Adrenal gland (tissue), 5 donors: ENCODE results near the gene NCCRP1.

ENCODE experiments used
- CTCF ChIP-seq, 6 experiments: fragments of 450-650 bp in 4 of 6; fragments of 200-600 bp in 2 of 6; sonication (generic) in 1 of 6; IDR thresholded peaks; 1 replicate in 5 of 6; 2 replicates in 1 of 6; pipeline versions ENCODE4 v1.5.1 to v1.8.0; 2016 to 2021; ENCODE audit warnings: antibody characterized with exemption in 6 of 6, mild to moderate bottlenecking in 2 of 6, moderate library complexity in 1 of 6
- POLR2A ChIP-seq, 2 donors: fragments of 450-650 bp; IDR thresholded peaks; one replicate each; pipeline ENCODE4 v1.6.1; 2017; ENCODE audit warnings: antibody characterized with exemption in 2 of 2, mild to moderate bottlenecking in 2 of 2, moderate library complexity in 1 of 2
- donor health status: DM: no; HTN: no; CAD: no.

- TF ChIP-seq POLR2A (IDR thresholded peaks at IDR 0.05) (no peak), CTCF (IDR thresholded peaks at IDR 0.05) (no peak)
Observed at GRCh38 chr19:39171479-39172465, 25.0 kb upstream of the NCCRP1 start.
